Stimulated activated CD4-positive, alpha-beta T cell treated with anti-CD3 and anti-CD28 coated beads, TNF-alpha, amount 100 ng/mL, for 1 hour (primary cell): ENCODE data around the gene SMIM7.

Source experiments
- DNase-seq, 3 donors: peaks; one replicate each; pipeline ENCODE4 v3.0.0-alpha.2; 2020; ENCODE audit warnings: low read depth in 3 of 3, low spot score in 1 of 3

Gene SMIM7

DNA sequence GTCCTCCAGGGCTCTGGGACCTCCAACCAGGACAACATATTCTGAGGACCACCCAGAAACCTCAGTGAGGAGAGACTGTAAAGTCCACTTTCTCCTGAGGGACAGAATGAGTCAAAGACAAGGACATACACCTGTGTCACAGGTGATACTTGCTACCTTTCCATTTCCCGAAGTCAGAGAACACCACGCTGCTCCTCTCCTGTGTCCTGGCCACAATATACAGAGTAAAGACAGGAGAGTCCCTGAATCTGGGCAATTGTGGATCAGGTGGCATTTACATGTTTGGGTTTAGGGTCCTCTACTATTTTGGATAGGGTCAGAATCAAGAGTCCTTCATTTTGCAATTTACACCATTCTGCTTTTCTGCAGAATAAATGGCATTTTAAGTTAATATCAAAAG, 36.9 kb downstream of the SMIM7 start:
- DNase-seq, result no peak

DNA sequence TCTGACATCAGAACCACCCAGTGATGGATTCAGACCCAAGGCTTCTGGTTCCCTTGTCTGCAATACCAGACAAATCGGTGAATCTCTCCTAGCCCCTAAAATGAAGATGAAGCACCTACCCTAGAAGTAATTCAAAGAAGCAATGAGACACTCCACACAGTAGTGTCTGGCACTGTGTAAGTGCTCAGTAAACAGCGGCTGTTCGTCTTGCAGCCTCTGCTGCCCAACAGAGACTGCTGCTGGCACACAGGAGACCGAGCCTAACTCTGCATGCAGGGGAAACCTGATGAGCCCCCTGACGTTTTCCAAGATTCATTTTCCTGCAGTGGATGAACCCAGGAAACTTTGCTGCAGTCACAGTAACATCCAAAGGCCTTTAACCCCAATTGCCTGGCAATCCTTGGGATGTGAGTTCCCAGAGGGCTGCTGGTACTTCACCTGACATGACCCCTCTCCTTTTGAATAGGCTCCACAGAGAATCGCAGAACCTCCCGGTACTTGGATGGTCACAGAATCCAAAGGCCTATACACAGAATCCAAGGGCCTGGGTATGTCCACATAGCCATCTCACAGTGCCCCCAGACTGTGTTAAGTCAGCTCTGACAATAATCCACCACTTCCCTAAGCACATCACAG, 38.7 kb downstream of the SMIM7 start:
- DNase-seq, result no peak

DNA sequence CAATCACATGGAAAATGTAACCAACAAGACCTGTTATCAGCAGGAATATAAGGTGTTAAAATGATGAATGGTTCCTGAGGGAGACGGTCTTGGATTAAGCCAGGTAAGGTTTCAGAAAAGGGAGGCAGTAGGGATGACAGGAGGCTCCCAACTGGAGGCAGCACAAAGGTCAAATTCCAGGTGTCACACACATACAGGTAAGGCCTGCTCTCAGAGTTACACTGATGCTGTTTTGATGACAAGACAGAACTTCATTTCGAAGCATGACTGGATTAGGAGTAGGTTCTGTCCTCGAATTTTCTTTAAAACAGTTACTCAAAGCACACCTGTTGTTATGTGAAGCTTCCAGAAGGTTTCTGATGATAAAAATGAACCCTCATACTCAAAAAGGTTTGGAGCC, 39.4 kb downstream of the SMIM7 start:
- DNase-seq, result no peak

DNA sequence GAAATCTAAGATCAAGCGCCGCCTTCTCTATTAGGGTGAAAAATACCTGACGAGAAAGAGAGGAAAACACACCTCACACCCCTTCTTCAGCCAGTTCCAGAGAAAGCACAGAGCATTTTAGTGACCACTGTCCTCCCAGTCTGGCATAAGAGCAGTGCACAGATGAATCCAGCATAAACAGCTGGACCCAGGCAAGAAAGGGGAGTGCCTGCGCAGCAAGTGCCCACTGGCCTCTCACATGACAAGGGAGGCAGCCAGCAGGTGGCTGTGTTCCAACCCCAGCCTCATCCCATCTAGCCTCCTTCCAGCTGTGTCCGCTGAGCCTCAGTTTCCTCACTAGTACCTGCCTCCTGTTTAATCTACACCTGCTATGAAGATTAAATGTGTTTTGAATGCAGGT, 39.9 kb downstream of the SMIM7 start:
- no peak for DNase-seq

DNA sequence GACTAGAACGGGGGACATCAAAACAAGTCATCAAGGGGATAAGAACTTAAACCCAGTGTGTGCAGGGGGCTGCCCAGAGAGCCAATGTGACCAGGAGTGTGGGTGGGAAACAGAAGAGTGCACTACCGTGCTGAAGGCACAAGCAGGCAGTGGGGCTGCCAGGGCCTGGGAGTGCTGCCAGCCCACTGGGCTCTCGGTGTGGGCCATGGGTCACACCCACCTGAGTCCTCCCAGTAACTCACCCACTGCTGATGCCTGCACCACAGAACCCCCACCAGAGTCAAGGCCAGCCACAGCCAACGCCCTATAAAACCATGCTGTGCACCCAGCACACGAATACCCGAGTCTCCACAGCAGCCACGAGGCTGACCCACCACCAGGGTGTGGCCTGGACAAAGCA, 40.5 kb downstream of the SMIM7 start:
- DNase-seq, result no peak

DNA sequence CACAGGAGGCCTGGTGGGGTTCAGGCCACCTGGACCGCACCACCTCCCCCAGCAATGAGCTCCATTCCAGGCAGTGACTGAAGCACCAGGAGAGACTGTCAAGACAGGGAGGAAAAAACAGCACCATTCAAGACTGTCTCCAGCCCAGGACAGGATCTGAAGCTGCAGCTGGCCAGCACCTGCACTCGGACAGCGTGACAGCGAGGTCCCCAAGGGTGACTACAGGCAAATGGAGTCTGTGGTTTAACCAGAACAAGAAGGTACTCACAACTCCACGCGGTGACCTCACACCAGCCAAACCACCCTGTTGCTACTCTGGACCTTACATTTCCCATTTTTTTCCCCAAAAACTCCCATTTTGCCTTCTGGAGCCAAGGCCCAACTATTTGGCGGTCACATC, 41.7 kb downstream of the SMIM7 start:
- no peak for DNase-seq

DNA sequence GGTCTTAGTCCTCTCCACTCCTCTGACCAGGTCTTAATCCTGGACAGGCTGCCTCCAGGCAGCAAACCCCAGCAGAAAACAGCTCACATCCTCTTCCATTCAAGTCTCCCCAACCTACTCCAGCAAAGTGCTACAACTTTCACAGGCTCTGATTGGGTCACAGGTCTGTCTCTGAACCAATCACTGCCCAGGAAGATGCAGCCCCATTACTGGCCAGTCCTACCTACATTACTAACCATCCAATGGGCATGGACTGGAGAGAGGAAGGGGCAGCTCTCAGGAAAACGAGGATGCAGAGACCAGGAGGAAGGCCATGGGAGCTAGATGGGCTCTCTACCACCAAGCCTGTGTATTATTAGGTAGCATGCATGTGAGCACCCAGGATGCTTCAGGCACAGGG, 44.1 kb downstream of the SMIM7 start:
- DNase-seq, result no peak

DNA sequence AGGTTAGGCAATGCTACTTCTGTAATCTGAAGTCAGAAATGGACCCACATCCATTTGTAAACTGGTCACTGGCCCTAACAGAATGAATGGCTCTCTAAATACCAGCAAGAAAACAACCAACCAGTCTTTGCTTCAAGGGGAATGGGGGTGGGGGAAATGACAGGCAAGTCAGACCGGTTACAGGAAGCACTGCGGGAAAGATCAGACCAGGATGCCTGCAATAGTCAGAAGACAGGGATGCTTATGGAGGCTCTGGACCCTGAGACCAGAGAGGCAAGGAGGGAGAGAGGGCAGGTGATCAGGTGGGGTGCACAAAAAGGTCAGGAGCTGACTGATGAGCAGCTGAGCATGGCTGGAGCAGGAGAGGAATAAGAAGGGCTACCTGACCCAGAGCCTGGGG, 45.0 kb downstream of the SMIM7 start:
- no peak for DNase-seq

DNA sequence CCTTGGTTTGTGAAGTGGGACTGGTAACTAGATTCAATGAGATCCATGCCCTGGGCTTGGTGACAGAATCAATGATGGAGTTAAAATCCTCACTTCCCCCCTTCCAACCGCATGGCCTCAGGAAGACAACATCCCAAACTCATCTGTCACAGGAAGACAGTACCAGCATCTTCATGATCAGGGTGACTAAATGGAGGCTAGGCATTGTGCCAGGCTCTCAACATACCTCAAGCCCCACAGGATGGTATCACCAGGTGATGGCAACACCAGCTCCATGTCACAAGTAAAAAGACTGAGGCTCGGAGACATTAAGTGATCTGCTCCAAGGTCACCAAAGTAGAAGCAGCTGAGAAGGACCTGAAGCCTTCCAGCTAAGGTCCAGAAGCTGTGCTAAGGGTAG, 46.1 kb downstream of the SMIM7 start:
- no peak for DNase-seq

DNA sequence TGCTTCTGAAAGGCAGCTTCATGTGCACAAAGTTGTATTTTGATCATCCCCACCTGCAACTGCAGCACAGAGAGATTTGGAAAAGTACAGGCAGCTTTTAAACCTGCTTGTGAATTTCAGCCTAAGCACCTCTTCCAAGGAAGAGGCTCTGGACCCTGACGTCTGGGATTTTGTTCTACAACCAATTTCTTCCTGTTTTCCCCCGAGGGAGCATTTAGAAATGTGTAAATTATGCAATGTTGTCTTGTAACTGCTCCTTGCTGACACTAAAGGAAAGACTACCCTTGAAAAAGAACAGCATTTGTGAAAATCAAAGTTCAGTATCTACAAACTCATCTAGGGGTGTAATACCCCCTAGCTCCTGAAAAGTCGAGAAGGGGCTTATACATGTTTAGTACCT, 47.3 kb downstream of the SMIM7 start:
- DNase-seq, result no peak

DNA sequence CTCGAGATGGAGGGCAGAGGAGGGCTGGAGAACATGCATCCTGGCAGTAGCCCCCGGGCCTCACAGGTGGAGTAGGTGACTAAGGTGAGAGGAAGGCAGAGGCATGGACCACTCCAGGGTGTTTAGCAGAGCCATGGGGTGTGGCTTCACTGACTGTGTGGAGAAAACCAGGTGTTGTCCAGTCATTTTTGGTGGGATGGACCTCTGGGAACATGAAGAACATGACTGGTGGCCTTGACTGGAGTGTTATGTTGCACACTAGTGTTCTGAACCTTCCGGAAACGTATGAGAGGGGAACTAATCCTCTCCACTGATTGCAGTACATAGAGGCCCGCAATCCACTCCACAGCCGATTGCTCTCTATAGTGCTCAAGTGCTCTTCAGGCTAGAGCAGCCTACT, 48.8 kb downstream of the SMIM7 start:
- no peak for DNase-seq

DNA sequence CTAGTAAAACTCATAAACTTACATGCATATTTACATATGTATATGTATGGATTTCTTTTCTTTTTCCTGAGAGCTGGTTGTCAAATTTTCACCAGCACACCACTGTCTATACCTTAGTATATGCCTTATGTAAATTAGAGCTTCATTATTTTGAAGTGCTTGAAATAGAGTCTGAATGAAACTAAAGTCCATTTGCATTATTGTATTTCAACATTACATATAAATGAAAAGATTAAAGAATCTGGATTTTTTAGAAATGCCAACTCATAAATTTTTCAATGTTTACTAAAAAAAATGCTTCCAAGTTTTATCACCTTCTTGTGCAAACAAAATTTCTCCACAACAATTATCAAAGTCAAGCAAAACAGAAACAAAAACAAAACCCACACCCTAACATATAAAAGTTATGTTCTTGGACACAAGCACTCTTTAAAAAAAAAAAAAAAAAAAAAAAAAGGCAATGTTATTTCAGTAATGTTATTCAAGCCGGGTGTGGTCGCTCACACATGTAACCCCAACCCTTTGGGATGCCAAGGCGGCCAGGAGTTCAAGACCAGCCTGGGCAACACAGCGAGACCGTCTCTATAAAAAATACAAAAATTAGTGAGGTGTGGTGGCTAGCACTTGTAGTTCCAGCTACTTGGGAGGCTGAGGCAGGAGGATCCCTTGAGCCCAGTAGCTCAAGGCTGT, 50.3 kb downstream of the SMIM7 start:
- DNase-seq, result no peak

DNA sequence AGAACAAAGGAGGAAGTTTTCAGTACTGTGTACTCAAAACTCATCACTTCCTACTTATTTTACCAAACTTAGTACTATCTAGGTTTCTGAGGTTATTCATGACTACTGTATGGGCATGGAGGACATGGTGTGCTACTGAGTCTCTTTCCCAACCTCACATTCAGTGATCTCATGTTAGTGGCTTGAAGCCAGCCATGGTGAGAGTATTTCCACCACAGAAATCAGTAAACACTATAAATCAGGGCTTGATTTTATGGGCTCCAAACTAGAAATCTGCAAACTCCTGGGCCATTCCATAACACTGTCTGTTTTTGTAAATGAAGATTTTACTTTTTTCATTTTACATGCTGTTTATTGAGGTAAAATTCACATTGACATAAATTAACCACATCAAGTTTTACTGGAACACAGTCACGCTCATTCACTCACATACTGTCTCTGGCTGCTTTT, 51.6 kb downstream of the SMIM7 start:
- no peak for DNase-seq

DNA sequence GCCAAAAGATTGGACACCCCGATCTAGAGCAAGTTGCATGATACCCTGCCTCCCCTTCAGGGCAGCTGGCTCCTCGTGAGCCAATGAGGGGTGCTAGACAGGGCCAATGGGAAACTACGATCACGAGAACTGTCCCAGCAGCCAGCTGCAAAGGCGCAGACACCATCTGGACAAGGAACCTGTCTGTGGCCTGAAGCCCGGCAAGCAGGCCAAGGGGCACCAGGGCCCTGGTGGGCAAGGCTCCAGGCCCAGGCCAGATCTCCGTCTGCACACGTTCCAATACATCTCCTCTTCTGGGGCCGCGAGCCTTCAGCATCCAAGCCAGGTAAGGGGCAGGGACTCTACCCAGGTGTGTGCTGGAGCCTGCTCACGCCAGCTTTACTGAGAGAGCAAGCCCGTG, 52.1 kb downstream of the SMIM7 start:
- DNase-seq, result no peak

DNA sequence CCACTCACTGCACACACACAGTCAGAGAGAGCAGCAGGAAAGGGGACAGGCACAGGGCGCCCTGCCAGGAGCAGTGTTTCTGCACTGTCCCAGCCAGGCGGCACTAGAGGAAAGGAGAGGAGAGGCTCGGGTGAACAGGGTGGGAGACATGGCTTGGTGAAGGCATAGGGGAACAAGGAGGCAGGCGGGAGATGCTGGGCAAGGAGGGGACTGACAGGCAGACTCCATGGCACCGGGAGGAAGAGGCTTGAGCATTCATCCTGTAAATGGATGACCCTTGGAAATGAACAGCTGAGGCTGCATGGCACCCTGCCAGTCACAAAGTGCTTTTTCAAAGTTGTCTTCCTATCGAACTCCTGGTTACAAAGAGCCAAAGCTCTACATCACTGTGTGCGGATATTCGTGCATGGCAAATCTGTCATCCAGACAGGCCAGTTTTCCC, 54.4 kb downstream of the SMIM7 start:
- DNase-seq, result no peak

DNA sequence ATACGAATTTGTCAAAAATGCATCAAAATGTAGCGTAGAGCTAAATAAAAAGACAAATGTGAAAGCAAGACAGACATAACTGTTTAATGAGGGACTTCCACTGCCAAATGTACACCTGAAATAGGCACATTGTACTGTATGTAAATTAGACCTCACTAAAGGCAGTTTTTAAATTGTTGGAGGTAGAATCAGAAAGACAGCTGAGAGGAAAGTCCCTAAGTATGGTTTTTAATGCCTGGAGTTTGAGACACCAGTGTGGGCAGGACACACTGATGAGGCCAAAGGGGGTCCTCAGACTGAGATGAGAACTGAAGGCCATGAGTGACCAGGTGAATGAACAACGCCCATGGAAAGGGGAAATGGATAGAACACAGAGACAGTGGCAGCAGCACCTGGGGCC, 54.8 kb downstream of the SMIM7 start:
- DNase-seq, result no peak

DNA sequence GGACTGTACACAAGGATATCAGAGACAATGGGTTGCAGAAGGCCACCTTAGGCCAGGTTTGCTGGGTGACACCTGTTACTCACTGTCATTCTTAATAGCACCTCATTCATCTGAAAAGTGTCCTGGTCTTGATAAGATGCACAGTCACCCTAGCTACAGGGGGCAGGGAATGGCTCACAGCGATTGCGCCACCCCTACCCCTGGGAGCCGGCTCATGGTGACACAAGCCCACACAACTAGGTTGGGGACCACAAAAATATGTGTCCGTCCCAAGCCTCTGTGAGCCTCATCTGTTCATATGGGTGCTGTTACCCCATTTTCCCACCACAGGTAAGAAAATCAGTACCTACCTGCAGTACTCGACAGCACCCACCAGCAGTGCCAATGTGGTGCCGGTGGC, 55.3 kb downstream of the SMIM7 start:
- no peak for DNase-seq

DNA sequence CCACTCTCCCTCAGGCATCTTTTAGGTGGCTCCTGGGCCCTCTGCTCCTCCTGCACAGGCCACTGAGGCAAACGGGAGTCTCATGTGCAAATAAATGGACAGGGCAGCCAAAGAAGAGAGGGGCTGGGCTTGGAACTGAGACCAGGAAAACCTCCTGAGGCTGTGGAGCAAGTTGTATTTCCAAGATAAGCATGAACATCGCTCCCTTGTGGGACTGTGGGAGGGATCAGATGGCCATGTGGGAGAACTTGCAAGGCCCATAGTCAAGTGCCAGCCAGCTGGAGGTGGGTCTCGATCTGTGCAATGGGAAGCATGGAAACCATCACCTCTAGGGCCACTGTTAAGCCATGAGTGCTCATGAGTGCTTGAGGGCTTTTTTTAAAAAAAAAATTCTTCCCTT, 56.9 kb downstream of the SMIM7 start:
- no peak for DNase-seq

DNA sequence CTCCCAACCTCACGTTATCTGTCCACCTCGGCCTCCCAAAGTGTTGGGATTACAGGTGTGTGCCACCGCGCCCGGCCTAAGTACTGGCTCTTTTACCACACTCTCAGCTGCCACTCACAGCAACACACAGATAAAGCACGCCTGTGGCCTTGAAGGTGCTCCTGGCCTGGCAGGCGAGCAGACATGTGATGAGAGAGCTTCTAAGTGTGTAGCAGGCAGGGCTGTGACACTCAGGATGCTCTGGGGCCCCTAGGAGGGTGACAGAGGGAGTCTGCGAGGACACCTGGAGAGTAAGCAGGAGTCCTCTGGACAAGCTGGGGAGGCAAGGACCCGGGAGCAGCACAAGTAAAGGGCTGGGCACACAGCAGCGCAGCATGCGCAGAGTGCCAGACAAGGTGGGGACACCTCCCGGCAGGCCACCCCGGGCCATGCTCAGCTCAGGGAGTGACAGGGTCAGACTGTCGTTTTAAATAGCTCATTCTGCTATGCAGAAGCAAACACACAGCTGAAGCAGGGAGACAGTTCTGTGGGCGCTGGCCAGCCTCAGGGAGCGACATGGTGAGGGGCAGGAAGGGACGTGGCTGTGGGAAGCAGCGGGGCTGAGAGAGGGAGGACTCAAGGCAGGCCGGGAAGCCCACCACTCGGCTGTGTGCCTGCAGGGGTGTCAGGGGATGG, 58.4 kb downstream of the SMIM7 start:
- no peak for DNase-seq

DNA sequence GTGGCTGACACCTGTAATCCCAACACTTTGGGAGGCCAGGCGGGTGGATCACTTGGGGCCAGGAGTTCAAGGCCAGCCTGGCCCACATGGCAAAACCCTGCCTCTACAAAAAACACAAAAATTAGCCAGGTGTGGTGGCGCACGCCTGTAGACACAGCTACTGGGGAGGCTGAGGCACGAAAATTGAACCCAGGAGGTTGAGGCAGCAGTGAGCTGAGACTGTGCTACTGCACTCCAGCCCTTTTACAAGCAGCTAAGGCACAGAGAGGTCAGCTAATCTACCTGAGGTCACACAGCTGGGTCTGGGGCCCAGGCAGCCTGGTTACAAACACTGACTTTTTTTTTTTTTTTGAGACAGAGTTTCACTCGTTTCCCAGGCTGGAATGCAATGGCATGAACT, 59.1 kb downstream of the SMIM7 start:
- DNase-seq, result no peak

DNA sequence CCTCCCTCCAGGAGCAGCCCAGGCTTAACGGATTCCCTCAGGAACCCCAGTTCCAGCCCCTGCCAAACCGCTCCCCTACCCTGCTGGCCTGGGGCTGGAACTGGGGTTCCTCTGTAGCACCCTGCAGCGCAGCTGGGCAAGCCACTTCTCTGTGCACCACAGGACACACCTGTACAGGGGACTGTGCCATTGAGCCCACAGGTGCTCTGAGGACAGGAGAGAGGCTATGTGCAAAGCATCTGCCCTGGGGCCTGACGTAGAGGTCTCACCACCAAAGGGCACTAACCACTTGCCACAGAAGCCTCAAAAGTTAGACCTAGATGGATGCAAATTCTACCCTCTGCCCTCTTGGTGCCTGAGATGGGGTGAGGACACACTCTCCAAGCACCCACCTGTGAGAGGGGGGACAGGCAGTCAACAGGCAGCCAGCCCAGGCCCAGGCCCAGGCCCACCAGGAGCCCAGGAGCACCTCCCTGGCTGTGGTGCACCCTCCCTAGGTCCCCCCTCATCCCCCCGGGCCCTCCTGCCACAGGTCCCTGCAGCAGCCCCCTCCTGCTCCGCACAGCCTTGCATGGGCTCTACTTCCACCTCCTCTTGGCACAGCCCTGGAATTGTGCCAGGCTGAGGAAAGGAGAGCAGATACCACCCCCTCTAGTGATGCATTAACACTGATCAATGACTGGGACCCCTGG, 60.1 kb downstream of the SMIM7 start:
- DNase-seq, result no peak

DNA sequence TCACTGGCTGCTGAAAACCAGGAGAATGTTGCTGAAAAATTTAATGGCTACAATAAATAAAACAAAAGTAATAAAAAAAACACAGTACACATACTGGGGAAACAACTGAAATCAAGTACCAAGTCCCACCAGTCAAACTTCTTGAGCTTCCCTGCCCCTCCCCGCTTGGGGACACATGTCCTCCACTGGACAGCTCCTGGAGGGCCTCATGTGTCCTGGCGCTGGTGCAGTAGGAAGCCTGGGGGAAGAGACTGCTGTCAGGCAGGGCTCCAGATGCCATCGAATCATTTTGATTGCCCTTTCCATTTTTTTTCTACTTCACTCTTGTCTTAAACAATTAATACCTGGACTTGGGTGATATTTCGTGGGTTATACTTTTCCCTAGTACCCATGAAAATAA, 61.1 kb downstream of the SMIM7 start:
- DNase-seq, result no peak
